Adrenal gland (tissue), 5 donors: Measurements from ENCODE around the gene KRTAP4-5.

ENCODE experiments used
- CTCF ChIP-seq, 6 experiments: fragments of 450-650 bp in 4 of 6; fragments of 200-600 bp in 2 of 6; sonication (generic) in 1 of 6; IDR thresholded peaks; 1 replicate in 5 of 6; 2 replicates in 1 of 6; pipeline versions ENCODE4 v1.5.1 to v1.8.0; 2016 to 2021; ENCODE audit warnings: antibody characterized with exemption in 6 of 6, mild to moderate bottlenecking in 2 of 6, moderate library complexity in 1 of 6
- POLR2A ChIP-seq, 2 donors: fragments of 450-650 bp; IDR thresholded peaks; one replicate each; pipeline ENCODE4 v1.6.1; 2017; ENCODE audit warnings: antibody characterized with exemption in 2 of 2, mild to moderate bottlenecking in 2 of 2, moderate library complexity in 1 of 2
- donor health status: DM: no; HTN: no; CAD: no.

GRCh38 chr17:41127371-41127770 lies 22.3 kb downstream of the KRTAP4-5 start:
- TF ChIP-seq POLR2A (IDR thresholded peaks at IDR 0.05) (no peak), CTCF (IDR thresholded peaks at IDR 0.05) (no peak)
